K562 treated with DMSO at 1 percent for 12 hours (cell line): ENCODE data around the gene IQSEC2. TPM values are rescaled to one million over a fixed set of nuclear protein-coding genes. Genes with fewer than 3 reads are reported as not detected.

ENCODE experiments used
- total RNA-seq: library from RNA; unstranded; fragments of 300-600 nt; gene quantifications from 2 replicates; pipeline ENCODE4 v1.2.3, GENCODE V29; 2022; ENCODE audit not compliant: insufficient read depth

IQSEC2 gene
- total RNA-seq = 9.8 and 26.5 TPM in 2 replicates

GRCh38 chrX:53281321-53281822 lies at the start of gene IQSEC2:
IQSEC2 (minus strand) TSS chrX:53281584.

DNA sequence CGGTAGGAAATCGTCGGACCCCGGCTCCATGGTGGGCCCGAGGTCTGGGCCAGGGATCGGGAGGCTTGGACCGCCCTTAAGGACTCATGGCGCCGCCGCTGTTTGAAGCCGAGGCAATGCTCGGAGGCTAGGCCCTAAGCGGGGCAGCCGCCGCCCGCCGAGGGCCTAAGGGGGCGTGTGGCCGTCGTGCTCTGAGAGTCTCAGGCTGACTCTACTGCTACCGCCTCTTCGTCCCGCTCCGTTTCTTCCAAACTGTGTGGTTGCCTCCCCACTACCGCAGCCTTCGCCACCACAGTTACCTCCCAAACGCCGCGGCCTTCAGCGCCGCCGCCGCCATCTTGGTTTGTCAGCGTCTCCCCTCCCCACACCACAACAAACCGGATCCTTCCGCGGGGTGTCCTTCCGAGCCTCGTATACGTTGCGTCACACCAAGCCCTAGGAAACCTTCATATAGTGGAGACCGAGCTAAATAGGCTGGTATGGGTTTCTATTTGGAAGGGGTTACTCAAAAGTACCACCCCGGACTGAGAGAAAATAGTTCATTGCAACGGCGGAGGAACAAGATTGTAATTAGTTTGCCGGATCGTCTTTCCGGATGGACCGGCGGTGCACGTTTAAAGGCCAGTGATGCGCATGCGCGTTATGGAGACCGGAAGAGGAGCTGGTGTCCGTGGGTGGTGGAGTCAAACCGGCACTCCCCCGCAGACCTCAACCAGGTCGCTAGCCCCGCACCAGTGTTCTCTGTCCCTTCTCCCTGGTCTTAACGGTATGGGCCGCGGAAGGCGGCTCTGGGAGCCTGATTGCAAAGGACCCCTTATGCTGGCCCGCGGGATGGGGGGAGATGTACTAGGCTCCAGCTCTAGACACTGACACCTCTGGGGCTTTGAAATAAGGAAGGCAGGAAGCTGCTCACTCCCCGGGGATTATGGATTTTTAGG lies 56.3 kb downstream of the IQSEC2 start, which contains the start of gene KDM5C:
Gene KDM5C (minus strand): TSS at position 348 of the 938 bp plus-strand sequence. CDS start 318 bp downstream, at position 30.

Other genes starting within 250 kb of the IQSEC2 start
- gene GPR173, start 232.8 kb downstream of the IQSEC2 start, total RNA-seq = not detected in 2 replicates
- gene TSPYL2, start 199.2 kb downstream of the IQSEC2 start, total RNA-seq = 9.0 and 14.2 TPM in 2 replicates
- gene KANTR, start 187.4 kb downstream of the IQSEC2 start, total RNA-seq = 0.30 and 1.7 TPM in 2 replicates
- 24.6 and 72.4 TPM in 2 replicates for gene KDM5C, start 56.4 kb downstream of the IQSEC2 start, total RNA-seq
- gene SMC1A, start 141.1 kb upstream of the IQSEC2 start, total RNA-seq = 23.1 and 79.4 TPM in 2 replicates
- gene RIBC1, start 141.3 kb upstream of the IQSEC2 start, total RNA-seq = 0.33 TPM in 1 of 2 replicates, not detected in the other
- gene HSD17B10, start 152.8 kb upstream of the IQSEC2 start, total RNA-seq = 85.2 and 152 TPM in 2 replicates